Loucy (cell line): ENCODE measurements around the gene SIK2.

Experiments used
- CTCF ChIP-seq: fragments of 200-600 bp; sonication (generic); conservative IDR thresholded peaks from 2 replicates; pipeline ENCODE4 v1.5.1; 2014; ENCODE audit warnings: mild to moderate bottlenecking, antibody characterized with exemption, low read length
- EZH2phosphoT487 ChIP-seq: fragments of 200-600 bp; IDR thresholded peaks from 2 replicates; pipeline ENCODE4 v1.6.1; 2018; ENCODE audit warnings: antibody characterized with exemption, mild to moderate bottlenecking, moderate library complexity, borderline replicate concordance

- TF ChIP-seq CTCF (no peak), EZH2phosphoT487 (no peak)
Measured at GRCh38 chr11:111676878-111677585, 74.8 kb downstream of the SIK2 start.
